Stimulated activated CD8-positive, alpha-beta memory T cell treated with anti-CD3 and anti-CD28 coated beads, Interleukin-7, amount 100 ng/mL, for 4 hours (primary cell): ENCODE measurements around the gene RICTOR.

ENCODE experiments used
- DNase-seq, 2 donors: peaks; one replicate each; pipeline ENCODE4 v3.0.0-alpha.2; 2020; ENCODE audit warnings: low read depth in 2 of 2

Gene RICTOR

DNA sequence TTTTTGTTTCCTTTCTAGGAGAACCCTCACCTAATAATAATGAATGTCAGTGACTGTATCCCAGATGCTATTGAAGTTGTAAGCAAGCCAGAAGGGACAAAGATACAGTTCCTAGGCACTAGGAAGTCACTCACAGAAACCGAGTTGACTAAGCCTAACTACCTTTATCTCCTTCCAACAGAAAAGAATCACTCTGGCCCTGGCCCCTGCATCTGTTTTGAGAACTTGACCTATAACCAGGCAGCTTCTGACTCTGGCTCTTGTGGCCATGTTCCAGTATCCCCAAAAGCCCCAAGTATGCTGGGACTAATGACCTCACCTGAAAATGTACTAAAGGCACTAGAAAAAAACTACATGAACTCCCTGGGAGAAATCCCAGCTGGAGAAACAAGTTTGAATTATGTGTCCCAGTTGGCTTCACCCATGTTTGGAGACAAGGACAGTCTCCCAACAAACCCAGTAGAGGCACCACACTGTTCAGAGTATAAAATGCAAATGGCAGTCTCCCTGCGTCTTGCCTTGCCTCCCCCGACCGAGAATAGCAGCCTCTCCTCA is 141.3 kb downstream of the RICTOR start:
- no peak for DNase-seq

DNA sequence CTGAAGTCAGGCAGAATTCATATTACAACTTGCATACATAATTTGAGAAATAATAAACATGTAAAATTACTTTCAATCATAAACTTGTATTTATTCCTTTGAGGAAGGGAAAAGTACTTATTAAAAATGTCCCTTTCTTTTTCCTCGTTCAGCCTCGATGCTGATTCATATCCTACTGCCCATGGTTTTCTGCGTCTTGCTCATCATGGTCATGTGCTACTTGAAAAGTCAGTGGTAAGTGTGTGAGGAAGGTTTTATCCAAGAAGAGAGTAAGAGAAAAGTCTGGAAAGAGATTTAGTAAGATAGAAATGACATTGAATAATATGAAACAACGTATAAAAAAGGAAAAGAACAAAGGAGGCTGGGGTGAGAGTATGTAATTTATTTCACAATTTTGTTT is 142.5 kb downstream of the RICTOR start:
- no peak for DNase-seq

DNA sequence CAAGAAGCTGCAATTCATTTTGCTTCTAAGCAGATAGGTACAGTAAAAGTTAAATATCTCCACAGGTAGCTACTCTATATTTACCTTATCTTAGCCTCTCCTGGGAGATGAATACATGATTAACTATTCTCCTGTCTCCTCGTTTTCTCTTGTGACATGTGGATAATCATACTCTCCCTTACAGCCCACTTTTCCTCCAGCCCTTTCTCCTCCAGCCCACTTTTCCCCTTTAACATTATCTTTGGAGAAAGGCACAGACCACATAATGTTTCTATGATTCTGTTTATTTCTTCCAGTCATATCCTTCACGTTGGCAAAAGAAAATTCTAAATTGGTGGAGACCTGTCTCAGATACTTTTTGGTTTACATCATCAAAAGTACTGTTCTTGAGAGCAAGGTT is 144.4 kb downstream of the RICTOR start:
- DNase-seq, result no peak

DNA sequence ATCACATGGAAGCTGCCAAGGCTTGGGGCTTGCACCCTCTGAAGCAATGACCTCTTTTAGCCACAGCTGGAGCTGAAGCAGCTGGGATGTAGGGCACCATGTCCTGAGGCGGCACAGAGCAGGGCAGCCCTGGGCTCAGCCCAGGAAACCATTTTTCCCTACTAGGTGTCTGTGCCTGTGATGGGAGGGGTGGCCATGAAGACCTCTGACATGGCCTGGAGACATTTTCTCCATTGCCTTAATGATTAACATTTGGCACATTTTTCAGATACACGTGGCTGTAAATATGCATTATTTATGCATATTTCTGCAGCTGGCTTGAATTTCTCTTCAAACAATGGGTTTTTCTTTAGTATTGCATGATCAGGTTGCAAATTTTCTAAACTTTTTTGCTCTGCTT is 146.7 kb downstream of the RICTOR start:
- DNase-seq, result no peak

DNA sequence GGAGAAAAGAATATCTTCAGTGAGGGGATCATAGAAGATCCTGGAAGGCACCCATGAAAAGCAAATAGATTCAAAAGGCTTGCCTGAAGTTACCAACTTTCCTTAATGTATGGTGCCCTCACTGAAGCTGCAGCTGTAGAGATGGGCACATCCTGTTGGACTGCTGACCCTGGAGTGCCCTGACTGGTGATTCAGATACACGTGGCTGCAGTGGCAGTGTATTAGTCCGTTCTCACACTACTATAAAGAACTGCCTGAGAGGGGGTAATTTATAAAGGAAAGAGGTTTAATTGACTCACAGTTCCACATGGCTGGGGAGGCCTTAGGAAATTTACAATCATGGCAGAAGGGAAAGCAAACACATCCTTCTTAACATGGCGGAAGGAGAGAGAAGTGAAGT is 148.1 kb downstream of the RICTOR start:
- no peak for DNase-seq

DNA sequence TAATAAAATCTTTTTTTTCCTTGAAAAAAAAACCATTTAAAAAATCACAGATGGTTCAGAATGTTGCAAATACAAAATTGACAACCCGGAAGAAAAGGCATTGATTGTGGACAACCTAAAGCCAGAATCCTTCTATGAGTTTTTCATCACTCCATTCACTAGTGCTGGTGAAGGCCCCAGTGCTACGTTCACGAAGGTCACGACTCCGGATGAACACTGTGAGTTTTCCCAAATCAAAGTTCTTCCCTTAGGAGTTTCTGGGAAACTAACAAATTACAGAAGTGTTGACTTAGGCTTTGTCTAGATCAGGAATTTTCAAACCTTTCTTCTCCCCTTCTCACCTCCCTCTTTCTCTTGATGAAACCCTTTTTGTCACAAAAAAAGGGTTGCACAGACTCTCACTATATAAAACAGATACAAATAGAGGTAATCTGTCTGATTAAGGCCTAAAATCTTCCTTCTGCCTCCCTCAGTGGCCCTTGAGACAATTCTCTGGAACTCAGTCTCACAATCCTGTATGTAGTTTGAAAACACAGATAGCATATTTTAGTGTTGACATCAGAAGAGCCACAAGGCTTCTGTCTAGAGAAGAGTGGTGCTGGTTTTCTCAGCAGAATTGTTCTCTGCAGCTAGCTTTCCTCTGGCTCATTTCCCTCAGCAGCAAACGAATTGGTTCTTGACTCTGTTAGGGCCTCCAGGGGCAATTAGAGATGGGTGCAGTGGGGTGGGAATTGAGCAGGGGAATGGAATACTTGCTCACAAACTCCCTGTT is 148.9 kb downstream of the RICTOR start:
- DNase-seq, result no peak

DNA sequence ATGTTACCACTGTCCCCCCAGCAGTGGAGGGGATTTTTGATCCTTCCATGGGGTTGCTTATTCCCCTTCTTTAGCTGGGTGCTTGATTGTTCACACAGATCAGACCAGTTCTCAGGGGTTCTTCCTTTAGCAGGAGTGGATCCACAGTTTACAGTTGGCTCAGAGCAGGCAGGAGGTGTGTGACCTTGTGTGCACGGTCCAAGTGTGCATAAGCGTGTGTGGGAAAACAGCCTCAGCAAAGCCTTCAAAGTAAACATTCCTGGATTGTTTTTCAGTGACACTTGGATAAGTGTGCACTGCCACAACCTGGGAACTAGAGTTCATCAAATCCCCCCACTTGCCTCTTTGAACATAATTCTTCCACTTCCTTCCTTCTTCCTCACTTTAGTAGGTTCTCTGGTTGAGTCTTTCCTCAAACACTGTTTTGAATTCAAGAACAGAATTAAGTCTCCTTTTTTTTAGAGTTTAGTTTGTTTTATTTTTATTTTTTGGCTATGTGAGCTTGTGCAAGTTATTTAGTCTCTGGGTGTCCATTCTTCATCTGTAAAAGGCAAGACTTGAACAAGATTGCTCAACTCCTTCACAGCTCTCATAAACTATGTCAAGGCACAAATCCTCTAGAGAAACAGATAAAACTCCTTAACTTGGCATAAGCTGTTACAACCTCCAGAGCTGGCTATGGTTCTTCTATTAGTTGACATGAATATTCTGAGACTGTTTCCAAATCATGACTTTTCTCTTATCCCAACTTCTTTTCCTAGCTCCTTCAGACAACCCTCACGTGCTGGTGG is 150.3 kb downstream of the RICTOR start:
- DNase-seq, result no peak

DNA sequence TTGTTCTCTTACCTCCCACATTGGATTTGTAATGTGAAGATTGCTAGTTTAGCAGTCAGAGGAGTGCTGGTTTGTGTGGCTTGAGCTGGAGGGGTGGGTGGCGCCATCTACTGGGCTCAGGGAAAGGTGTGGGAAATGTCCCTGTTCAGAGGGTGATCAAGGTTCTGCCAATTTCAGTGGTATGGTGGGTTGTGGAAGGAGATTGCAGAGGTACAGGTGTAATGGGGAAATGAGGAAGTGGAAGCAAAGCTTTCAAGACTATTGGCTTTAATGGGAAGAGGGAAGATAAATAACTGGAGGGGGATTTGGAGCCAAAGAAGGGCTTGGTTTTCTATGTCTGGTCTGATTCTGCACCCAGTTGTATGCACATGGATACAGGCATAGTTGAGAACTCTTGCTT is 152.0 kb downstream of the RICTOR start:
- peak in 1 of 2 donors; percentile 10 for DNase-seq

DNA sequence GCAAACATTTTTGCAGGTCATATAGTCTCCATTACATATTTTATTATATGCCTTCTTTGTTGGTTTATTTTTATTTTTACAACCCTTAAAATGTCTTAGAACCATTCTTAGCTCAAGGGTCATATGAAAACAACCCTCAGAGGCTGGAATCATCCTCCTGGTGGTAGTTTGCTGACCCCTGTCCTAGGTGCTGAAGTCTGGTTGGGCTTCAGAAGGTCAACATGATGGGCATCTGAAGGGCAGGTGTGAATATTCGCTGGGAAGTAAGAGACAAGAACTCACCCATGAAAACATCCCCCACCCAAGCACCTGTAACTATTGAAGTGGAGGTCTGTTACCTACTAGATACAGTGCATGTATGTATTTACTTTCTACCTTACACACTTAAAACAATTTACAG is 153.0 kb downstream of the RICTOR start:
- DNase-seq, result no peak

DNA sequence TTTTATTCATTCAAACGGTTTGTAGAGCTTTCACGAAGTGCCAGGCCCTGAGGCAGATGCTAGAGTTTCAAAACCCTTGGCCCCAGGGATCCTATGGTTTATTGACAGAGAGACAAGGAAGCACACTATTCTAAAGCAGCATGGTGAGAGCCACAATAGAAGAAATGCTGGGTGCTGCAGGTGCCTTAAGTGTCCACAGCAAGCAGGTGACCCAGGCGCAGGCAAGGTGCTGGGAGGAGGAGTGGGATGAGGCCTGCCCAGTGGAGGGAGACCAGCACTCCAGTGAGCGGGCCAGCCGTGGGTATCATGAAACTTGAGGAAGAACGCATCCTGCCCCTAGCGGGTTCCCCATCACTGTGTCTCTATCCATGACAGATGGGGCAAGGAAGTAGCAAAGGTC is 157.4 kb downstream of the RICTOR start:
- DNase-seq, result no peak

DNA sequence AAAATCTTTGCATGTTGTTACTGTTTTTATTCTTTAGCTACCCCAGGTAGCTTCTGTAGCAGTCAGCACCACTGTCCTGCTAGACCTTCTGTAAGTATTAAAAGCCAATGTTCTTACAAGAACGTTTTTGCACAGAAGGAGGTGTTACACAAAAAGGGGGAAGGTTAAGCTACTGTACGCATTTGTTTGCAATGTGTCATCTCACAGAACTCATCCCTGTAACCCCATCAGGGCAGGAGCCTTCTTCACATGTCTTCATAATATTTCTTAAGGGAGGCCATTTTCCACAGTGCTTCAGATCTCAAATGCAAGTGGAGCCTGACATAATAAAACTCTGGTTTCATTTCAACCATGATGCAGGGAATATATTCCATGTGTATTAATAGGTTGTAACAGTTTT is 160.5 kb downstream of the RICTOR start:
- DNase-seq, result no peak

DNA sequence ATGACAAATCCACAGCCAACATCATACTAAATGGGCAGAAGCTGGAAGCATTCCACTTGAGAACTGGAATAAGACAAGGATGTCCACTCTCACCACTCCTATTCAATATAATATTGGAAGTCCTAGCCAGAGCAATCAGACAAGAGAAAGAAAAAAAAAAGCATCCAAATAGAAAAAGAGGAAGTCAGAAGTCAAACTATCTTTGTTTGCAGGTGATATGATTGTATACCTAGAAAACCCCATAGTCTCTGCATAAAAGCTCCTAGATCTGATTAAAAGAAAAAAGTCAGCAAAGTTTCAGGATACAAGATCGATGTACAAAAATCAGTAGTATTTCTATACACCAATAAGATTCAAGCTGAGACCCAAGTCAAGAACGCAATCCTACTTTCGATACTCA is 162.3 kb downstream of the RICTOR start:
- DNase-seq, result no peak

DNA sequence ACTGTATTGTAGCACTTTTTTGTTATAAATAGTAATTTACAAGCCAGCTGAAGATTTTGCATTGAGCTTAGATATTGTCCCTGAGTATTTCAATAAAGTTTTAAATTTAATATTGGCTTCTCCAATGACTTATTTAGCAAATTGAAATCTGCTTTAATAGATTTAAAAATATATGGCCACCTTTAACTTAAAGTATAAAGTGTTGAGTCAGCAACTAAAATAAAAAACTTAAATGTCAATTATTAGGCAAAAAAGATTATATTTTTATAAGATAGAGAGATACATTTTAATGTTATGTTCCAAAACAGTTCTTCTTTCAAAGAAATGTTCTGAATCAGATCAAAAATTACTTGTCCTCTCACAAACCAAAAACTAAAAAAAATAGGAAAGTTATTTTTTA is 167.7 kb downstream of the RICTOR start:
- no peak for DNase-seq

DNA sequence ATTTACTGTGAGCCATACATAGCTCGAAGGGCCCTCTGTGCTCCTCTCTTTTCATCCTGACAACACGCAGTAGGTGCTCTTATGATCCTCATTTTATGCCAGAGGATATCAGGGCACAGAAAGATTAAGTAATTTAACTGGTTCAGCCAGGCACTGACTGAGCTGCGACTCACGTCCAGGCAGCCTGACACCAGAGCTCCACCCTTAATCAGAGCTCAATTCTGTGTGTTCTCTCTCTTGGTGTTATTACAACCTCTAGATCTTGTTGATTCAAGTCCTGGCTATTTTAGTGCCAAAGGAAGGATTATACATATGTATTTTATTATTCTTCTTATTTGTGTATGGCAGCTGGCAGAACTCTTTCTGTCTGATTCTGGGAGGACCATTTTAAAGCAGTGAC is 168.7 kb downstream of the RICTOR start:
- no peak for DNase-seq

DNA sequence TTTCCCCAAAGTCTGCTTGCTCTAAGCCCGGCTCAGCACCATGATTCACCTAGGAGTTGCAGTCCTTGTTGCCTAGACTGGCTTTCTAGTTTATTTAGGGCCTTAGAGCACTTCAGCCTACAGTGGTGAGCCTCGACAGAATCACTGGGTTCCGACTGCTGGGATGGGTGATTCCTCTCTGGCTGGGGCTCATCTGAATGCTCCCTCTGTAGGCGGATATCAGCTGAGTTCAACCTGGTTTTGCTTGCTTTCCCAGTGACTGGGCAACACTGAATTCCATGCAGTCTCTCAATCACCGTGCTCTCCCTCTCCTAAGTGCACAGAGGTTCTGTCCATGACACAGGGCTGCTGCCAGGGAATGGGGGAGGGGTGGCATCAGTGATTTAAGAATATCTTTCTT is 174.3 kb downstream of the RICTOR start:
- DNase-seq, result no peak

DNA sequence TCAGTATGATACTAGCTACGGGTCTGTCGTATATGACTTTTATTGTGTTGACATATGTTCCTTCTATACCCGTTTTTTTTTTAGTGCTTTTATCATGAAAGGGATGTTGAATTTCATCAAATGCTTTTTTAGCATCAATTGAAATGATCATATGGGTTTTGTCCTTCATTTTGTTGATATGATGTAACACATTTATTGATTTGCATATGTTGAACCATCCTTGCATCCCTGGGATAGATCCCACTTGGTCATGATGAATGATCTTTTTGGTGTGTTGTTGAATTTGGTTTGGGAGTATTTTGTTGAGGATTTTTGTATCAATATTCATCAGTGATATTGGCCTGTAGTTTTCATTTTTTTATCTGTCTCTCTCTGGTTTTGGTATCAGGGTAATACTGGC is 177.4 kb downstream of the RICTOR start:
- DNase-seq, result no peak

DNA sequence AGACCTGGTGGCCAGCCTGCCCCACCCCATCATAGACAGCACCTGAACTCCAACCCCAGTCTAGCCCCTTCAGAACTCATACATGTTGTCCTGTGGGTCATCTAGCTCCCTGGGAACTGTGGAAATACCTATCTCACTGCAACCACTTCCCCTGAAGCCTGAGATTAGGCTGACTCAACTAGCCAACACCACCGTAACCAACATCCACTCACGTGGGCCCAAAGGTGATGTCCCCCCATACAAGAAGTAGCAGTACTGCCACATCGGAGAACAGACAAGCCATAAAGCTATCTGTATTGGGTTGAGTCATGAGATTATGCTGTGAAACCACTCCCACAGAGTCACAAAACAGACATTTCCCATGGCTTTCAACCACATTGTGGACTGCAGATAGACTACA is 181.8 kb downstream of the RICTOR start:
- no peak for DNase-seq

DNA sequence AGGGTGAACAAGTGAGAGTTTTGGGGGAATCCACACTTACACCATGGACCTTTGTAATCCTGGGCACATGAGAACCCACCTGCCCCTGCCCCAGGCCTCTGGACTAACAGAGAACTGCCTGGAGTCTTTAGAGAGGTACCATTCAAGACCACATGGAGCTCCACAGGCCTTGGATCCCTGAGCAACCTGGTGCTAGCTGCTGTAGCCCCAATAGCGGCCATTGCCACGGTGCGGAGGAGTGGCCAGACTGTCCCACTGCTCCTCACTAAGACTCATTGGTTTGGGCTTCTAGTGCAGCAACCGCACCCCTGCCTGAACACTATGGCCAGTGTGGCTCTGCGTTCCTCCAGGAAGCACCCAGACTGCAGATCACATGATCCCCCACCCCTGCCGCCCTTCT is 182.6 kb downstream of the RICTOR start:
- DNase-seq, result no peak

DNA sequence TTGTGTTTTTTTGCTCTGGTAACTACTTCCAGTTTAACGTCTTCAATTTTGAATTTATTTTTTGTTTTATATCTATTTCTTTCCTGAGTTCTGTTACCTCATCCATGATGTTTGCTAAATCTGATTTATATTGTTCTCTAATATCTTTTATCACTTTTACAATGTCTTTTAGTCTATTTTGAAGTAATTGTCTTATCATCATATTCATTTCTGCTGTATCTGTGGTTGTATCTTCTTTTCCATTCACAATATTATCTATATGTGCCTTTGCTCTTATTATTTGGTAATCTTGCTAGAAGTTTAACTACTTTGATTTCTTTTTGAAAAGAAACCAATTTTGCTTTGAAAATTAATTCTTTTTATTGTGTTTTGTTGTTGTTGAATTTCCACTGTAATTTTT is 184.8 kb downstream of the RICTOR start:
- DNase-seq, result no peak

DNA sequence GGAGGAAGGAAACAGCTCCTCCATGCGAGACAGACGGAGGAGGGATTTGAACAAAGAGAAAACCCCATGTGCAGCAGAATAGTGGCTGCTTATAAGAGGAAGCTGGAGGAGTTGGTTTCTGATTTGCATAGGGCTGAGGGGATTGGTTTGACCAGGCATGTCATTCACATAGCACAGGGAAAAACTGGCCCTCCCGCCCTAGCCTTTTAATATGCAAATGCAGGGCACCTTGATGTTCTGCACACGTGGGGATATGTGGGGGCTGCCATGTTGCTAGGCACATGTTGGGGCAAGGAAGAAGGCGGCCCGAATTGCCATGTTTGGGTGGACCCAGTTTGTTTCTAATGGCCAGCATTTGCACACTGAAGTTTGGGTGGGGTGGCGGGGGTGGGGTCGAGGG is 186.2 kb downstream of the RICTOR start:
- DNase-seq, result no peak
